Measurements from ENCODE around the gene UTP20.
A peak's percentile ranks its signal among the peaks of the same experiment; 100 is the strongest.

Gene UTP20

DNA sequence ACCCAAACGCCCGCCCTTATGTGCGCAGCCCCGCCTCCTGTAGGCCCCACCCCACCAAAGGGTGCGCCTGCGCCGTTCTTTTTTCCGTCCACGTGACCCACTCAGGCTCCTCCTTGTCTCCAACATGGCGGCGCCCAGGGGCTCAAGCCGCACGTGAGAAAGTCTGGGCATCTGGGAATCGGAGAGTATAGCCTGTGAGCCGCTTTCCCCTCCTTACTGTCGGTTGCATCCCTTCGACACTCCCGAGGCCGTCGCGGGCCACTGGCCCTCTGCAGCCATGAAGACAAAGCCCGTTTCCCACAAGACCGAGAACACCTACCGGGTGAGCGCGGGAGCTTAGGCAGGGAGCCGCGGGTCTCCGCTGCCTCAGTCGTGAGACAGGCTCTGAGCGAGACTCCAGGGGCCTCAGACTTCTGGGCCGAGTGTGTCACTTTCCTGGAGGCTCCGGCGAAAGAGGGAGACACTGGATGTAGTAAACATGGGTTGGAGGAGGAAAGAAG, at the start of gene UTP20:
UTP20 (plus strand) TSS at position 100 of the 500 bp plus-strand sequence; CDS start at position 278, 178 bp downstream.
- peak; percentile 80 to 96 for DNase-seq

- DNase-seq = no peak
These were observed 49.4 kb upstream of the UTP20 start for GRCh38 chr12:101230547-101230946.

DNA sequence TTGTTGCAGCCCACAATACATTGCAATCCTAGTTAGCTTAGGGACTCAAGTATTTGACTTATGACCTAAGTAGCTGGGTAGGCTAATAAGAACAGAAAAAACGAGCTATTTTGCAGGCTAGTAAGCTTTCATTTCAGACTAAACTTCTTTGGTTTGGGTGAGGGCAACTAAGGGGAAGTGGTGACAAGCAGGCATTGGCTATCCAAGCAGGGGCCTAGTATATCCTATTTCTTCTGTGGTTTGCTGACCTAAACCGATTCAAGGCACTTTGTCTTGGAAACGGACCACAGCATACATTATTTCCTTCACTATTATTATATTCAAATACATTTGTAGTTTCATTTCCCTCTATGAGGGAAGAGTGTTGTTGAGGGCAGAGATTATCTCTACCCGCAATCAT, 48.3 kb upstream of the UTP20 start:
- no peak for DNase-seq

GRCh38 chr12:101235686-101236085, 44.2 kb upstream of the UTP20 start:
- no peak for DNase-seq

- DNase-seq = no peak
These were observed 41.6 kb upstream of the UTP20 start for GRCh38 chr12:101238306-101238705.

GRCh38 chr12:101238800-101239329, 41.0 kb upstream of the UTP20 start:
- no peak for DNase-seq

GRCh38 chr12:101243074-101243473, 36.8 kb upstream of the UTP20 start:
- no peak for DNase-seq

DNA sequence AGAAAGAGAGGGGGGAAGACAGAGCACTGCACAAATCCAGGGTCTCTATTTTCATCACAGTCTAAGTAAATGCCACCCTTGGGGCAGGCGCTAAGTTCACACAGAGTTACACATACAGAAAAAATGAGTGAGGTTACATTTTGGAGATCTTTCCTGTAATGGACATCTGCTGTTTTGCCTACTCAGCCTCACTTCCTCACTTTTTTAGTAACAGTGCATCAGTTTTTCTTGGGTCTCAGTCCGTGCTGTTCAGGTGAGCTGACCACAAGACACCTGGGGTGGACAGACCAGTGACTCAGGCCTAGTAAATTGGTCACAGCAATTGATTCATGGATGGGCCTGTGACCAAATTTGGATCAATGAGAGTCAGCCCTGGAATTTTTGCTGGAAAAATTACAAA, 36.3 kb upstream of the UTP20 start:
- no peak for DNase-seq

- DNase-seq = no peak
These were observed 23.6 kb upstream of the UTP20 start for GRCh38 chr12:101256266-101256665.

GRCh38 chr12:101257357-101257756, 22.5 kb upstream of the UTP20 start:
- no peak for DNase-seq

GRCh38 chr12:101267111-101267510, 12.8 kb upstream of the UTP20 start:
- no peak for DNase-seq

DNA sequence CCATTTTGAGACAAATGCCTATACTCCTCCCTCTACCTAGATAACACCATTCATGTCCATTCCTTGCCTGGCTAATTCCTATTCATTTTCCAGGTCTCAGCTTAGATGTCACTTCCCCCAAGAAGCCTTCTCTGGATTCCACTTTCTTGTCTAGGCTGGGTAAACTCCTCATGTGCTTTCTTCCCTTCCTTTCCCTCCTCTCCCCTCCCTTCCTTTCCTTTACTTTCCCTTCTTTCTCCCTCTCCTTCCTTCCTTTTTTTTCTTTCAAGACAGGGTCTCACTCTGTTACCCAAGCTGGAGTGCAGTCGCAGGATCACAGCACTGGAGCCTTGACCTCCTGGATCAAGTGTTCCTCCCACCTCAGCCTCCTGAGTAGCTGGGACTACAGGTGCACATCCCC, 3.5 kb upstream of the UTP20 start:
- no peak for DNase-seq

GRCh38 chr12:101277443-101277842, 2.5 kb upstream of the UTP20 start:
- peak in 1 of 2 donors; percentile 47 for DNase-seq

- DNase-seq = no peak
These were observed 7.5 kb downstream of the UTP20 start for GRCh38 chr12:101287357-101287756.

DNA sequence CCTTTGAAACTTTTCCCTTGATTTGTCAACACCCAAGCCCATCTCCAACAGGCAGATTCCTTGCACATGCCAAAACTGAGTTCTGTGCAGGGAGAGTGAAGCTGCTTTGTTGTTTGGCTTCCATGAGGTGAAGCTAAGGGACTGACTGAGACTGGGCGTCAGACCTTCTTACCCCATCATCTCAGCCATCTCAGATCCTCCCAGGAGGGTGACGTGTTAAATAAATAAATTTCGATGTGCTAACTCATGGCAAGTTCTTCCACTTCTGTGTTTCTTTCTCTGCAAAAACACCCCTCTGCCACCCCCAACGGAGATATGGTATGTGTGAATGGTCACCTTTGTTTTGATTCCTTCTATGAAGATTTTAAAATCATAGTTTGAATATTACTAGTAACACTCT, 17.8 kb downstream of the UTP20 start:
- no peak for DNase-seq

DNA sequence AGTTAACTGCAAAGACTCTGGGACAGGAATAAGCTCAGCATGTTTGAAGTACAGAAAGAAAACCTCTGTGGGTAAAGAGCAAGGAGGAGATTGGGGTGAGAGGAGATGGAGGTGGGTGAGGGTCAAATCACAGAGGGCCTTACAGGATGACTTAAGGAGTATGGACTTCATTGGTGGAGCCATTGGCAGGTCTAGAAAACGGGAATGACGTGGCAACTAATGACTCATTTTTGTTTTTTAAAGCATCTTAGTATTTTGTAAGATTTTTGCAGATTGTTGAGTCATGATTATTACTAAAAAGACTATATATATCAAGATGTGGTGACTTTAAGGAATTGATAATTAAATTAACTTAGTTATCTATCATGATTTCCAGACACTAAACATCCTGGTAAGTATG, 18.5 kb downstream of the UTP20 start:
- DNase-seq = no peak

DNA sequence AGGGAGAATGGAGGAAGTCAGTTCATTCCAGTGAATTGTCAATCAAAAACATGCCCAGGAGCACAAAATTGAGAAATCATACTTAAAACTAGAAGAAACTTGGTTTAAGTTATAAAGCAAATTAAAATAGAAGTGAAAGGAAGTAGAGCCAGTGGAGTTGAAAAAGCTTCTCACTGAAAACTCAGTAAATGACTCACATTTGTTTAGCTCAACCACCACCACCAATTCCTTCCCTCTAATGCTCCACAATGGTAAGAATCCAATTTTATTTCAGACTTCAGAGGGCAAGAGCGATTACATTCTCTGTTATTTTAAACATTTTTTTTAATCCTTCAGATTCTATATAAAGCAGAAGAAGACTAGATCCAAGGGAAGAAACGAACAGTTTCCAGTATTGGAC, 19.4 kb downstream of the UTP20 start:
- no peak for DNase-seq

- no peak for DNase-seq
These were observed 20.0 kb downstream of the UTP20 start for GRCh38 chr12:101299931-101300330.

DNA sequence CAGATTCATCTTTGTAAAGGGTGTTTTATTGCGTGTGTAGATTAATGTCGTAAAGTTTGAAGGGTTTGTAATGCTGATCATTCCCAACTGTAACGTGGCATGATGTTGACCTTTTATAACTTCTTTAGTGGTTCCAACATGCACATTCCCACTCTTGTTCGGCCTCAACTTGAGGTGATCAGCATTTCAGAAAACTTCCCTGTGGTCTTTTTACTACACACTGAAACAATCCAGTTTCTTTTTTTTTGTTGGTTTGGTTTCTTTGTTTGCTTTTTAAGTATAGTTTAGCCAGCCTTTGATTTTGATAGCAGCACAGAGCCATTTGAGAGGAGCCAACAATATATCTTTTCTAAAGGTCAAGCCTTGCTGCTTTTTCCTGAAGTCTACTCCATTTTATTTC, 22.8 kb downstream of the UTP20 start:
- DNase-seq = no peak

DNA sequence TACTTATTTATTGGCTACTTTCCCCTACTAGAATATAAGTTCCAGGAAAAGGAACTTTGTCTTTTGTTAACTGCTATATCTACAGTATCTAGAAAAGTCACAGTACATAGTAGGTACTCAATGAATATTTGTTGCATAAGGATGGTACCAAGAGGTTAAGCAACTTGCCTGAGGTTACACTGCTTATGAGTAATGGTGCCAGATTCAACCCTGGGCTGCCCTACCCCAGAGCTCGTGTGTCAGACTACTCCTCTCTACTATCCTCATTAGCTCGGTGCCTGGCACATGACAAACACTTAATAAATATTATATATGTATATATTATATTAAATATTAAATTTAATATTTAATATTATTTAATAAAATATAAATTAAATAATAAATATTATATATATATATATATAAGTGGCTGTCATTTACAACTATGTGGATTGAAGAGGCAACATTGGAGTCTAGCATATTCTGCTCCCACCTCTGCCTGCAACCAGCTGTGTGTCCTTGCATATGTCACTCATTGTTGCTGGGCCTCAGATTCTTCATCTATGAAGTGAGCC, 25.4 kb downstream of the UTP20 start:
- no peak for DNase-seq

GRCh38 chr12:101305794-101306193, 25.9 kb downstream of the UTP20 start:
- DNase-seq = no peak

- no peak for DNase-seq
These were observed 42.6 kb downstream of the UTP20 start for GRCh38 chr12:101322480-101322879.

DNA sequence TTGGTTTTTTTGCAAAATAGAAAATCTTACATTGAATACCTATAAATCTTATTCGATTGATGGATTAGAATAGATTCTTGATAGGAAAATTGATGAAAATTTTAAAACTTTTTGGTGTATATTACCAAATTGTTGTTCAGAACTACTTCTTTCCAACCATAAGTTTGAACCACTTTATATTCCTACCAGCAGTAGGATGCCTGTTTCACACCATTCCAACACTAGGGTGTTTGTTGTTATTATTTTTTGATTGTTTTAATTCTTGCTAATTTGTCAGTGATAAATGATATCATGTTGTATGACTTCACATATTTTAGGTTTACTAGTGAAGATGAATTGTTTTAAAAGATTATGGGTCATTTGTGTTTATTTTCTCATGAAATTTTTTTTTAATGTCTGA, 43.4 kb downstream of the UTP20 start:
- no peak for DNase-seq

DNA sequence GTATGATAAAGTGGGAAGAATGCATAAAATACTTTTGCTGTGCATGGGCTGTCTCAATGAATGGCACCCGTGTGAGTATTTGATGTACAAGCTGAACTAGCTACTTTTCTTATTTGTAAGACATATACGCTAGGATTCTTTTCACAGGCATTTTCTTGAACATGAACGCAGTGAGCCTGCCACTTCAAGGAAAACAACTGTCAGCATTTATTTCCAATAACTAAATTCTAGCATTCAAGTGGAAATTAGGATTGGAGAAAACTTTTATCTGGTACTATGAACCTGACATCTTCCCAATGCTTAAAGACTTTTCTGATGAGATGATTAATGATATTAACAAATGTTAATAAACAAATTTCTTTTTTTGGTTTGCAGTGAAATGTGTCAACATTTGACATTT, 45.7 kb downstream of the UTP20 start:
- DNase-seq = no peak

DNA sequence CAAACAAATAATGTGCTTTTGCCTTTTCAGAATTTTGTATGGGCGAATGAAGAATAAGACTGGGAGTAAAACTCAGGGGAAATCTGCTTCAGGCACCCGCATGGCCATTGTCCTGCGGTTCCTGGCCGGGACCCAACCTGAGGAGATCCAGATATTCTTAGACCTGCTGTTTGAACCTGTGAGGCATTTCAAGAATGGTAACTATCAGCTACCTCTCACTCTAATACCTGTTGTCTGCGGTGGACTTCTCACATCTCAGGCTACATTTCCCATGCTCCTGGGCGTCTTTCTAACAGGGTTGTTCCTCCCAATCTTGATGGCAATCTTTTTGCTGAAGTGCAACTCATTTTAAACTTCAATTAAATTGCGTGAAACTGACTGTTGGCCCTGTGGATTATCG, 47.1 kb downstream of the UTP20 start:
- no peak for DNase-seq

Data from inflammatory macrophage treated with lipopolysaccharide for 1 hour (primary cell).